OCI-LY7 (cell line): Measurements from ENCODE around the gene TMPRSS11B.

Experiments
- CTCF ChIP-seq: fragments of 200-600 bp; sonication (generic); conservative IDR thresholded peaks from 2 replicates; pipeline ENCODE4 v1.5.1; 2014; ENCODE audit warnings: mild to moderate bottlenecking, antibody characterized with exemption, low read length, moderate library complexity, mixed read lengths
- EZH2phosphoT487 ChIP-seq: fragments of 200-600 bp; sonication (generic); IDR thresholded peaks from 2 replicates; pipeline ENCODE4 v1.6.1; 2018; ENCODE audit warnings: low read depth, borderline replicate concordance, mild to moderate bottlenecking, mixed run types, antibody characterized with exemption, low read length, moderate library complexity, mixed read lengths

DNA sequence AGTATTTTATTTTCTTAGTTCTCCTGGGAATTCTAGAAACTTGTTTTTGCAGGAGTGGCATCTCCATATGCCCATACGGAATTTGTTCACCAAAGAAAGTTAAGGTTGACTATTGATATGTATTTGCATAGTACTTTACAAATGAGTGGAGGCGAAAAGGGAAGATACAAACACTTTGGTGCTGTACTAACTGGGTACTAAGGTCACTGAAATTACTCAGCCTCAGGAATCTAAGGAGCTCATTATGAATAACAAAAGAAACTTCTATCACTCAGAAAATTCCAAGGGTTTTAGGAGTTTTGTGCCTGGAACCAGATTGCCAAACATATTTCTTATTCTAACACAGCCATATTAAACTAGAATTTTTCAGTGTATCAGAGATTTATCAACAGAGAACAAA is 27.4 kb upstream of the TMPRSS11B start:
- TF ChIP-seq CTCF (no peak), EZH2phosphoT487 (no peak)
